ENCODE measurements around the gene WDR54. TPM values are rescaled to one million over a fixed set of nuclear protein-coding genes. Genes with fewer than 3 reads are reported as not detected.

Gene WDR54, protein sequence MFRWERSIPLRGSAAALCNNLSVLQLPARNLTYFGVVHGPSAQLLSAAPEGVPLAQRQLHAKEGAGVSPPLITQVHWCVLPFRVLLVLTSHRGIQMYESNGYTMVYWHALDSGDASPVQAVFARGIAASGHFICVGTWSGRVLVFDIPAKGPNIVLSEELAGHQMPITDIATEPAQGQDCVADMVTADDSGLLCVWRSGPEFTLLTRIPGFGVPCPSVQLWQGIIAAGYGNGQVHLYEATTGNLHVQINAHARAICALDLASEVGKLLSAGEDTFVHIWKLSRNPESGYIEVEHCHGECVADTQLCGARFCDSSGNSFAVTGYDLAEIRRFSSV
- polyA plus RNA-seq (ENCODE audit: insufficient read depth in 1 of 5, insufficient read length in 5 of 5, low replicate concordance in 1 of 5), result 10 to 100 TPM; 28.5 to 40.4 (median 36.6) TPM
- long read RNA-seq, donor 1, transcript WDR54-201 (10 exons, 1,147 nt), result major isoform, 18 of 29 reads
- long read RNA-seq, donor 1, transcript WDR54-211 (3 exons, 626 nt), result minor isoform, 10 of 29 reads
- long read RNA-seq, donor 1, partial matches to known transcripts, result 0 of 29 reads
- long read RNA-seq, donor 1, other reads (novel, unspliced or antisense), result 0 of 29 reads
- long read RNA-seq, donor 2, transcript WDR54-201 (10 exons, 1,147 nt), result major isoform, 13 of 16 reads
- long read RNA-seq, donor 2, partial matches to known transcripts, result 0 of 16 reads
- long read RNA-seq, donor 2, other reads (novel, unspliced or antisense), result 0 of 16 reads
- long read RNA-seq, donor 3, transcript WDR54-201 (10 exons, 1,147 nt), result major isoform, 13 of 34 reads
- long read RNA-seq, donor 3, partial matches to known transcripts, result 19 of 34 reads
- long read RNA-seq, donor 3, other reads (novel, unspliced or antisense), result 0 of 34 reads
- long read RNA-seq, donor 4, transcript WDR54-201 (10 exons, 1,147 nt), result major isoform, 7 of 10 reads
- long read RNA-seq, donor 4, partial matches to known transcripts, result 0 of 10 reads
- long read RNA-seq, donor 4, other reads (novel, unspliced or antisense), result 0 of 10 reads
- long read RNA-seq, donor 5, transcript WDR54-201 (10 exons, 1,147 nt), result major isoform, 11 of 33 reads
- long read RNA-seq, donor 5, partial matches to known transcripts, result 17 of 33 reads
- long read RNA-seq, donor 5, other reads (novel, unspliced or antisense), result 0 of 33 reads
- long read RNA-seq, donor 6, transcript WDR54-211 (3 exons, 626 nt), result minor isoform, 5 of 25 reads
- long read RNA-seq, donor 6, transcript WDR54-201 (10 exons, 1,147 nt), result major isoform, 18 of 25 reads
- long read RNA-seq, donor 6, partial matches to known transcripts, result 0 of 25 reads
- long read RNA-seq, donor 6, other reads (novel, unspliced or antisense), result 0 of 25 reads
- long read RNA-seq, donor 7, transcript WDR54-201 (10 exons, 1,147 nt), result major isoform, 8 of 8 reads
- long read RNA-seq, donor 7, partial matches to known transcripts, result 0 of 8 reads
- long read RNA-seq, donor 7, other reads (novel, unspliced or antisense), result 0 of 8 reads
- long read RNA-seq, donor 8, transcript WDR54-201 (10 exons, 1,147 nt), result major isoform, 6 of 7 reads
- long read RNA-seq, donor 8, partial matches to known transcripts, result 0 of 7 reads
- long read RNA-seq, donor 8, other reads (novel, unspliced or antisense), result 0 of 7 reads

DNA sequence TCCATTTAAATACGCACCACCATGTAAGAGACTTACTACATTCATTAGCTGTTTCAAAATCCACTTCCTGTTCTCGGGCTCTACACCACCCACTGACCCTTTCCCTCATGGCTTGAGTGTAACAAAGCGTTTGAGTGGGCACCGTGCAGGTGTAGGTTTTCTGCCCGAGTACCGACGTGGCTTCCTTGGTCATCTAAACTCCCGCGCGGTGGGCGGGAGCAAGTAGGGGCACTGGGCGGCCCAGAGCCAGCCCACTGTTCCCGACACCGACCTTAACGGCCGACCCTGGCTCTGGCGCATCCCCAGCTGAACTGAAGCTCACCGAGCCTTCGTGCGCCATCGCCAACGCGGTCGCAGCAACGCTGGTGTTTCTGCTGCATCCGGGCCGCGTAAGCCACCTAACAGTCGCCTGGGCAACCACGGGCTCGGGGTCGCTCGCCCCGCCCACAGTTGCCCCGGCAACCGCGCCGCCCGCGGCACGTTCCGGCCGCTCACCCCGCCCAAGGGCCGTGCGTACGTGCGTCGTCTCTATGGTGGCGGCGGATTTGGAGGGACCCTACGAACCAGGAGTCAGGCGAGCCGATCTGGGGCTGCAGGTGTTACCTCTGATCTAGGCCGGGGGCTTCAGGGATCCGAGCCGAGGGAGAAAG is at the start of gene WDR54, which contains the start of gene C2orf81:
Gene WDR54, plus strand, starts transcription at position 510 of the 650 bp plus-strand sequence. CDS start 424 bp downstream, outside the sequence.
Gene C2orf81, minus strand, starts transcription at position 399 of the 650 bp plus-strand sequence. Its CDS starts 59 bp downstream, at position 340.
- peak; percentile 90 for DNase-seq

DNA sequence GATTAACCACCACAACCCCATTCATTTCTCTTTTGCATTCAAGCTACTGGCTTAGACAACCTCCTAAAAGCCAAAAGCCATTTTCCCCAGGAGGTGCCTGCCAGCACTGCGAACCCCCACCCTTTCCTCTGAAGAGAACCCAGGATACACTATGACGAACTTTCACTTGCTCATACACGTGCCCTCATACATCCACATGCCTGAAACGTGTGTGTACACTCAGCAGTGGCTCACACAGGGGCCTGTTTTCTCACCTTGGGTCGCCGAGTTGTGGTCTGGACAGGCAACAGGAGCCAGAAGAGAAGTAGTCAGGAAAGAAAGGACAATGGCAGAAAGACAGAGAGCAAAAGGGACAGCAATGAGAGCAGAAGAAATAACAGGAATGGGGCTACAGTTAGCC is 48.9 kb upstream of the WDR54 start:
- DNase-seq, result no peak

DNA sequence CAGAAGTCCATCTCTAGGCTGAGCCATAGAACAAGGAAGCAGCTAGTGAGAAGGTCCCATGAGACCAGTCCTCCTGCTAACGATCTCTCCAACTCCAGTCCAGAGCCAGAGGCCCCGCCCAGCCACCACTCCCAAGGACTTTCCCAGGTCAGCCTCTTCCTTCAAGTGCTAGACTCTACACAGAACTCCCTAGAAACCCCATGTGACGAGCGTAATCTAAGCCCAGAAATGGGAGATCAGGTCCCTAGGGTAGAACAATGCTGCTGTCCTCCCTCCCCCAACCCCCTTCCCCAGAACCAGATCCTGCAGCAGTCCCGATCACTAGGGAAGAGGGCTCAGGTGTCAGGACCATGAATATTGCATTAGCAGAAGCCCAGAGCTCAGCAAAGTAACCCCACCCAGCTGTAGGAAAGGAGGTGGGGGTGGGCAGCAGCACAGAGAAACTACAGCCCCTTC is 48.3 kb upstream of the WDR54 start:
- no peak for DNase-seq

DNA sequence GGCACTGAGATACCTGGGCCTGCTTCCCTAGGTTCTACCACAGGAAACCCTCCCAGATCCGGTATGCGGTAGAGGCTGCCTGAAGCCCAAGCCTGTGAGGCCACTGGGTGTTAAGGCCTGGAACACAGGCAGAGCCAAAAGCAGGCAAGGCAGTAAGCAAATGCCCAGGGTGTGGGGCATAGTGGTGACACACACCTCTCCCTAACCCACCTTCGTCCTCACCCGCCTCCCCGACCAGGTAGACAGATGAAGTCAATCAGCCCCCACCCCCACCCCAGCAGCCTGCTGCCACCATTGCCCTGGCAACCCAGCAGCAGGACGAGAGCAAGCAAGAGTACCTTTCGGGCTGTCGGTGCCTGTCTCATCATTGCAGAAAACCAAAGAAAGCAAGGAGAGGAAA is 47.5 kb upstream of the WDR54 start:
- DNase-seq, result no peak

DNA sequence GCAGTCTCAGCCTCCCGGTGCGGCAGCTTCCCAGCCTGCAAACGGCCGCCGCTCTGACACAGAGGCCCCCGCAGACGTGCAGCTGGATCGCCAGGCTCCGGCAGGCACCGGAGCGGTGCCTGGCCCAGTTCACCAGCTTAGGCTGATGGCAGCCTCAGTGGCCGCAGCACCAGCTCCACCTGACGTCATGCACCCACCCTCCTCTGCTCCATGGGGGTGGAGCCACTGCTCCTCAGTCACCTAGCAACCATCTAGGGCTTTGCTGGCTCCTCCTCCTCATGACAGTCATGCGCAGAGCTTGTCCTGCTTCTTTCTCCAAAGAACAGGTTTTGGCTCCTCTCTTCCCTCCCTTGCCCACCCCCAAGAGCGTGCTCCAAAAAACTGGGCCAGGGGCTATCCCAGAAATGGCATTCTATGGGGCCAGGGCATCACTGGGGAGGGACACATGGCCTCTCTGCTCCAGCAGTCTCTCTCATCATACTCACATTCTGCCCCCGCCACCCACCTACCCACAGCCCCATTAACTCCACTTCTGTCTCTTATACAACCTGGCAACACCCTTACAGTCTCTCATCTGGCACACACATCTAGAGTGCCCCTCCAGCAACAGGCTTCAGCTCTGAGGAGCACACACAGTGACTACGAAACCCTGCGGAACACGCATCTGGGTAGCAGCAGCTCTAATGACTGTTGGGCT is 46.9 kb upstream of the WDR54 start:
- DNase-seq, result peak; percentile 44 to 46

DNA sequence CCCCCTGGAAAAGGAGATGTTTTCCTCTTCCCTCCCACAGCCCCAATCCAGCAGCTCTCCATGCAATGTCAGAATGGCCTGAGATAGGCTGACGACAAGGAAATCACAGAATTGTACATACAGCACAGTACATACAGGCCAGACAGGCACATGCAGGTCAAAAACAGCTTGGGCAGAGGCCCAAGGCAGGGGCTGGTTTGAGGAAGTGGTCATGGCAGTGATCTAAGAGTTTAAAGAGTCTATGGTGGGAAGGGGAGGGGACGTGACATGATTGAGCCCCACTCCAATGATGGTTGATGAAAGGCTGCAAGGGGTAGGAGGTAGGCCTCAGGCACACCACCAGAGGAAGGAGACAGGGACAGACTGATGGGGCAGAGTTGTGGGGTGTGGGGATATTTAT is 45.7 kb upstream of the WDR54 start:
- no peak for DNase-seq

DNA sequence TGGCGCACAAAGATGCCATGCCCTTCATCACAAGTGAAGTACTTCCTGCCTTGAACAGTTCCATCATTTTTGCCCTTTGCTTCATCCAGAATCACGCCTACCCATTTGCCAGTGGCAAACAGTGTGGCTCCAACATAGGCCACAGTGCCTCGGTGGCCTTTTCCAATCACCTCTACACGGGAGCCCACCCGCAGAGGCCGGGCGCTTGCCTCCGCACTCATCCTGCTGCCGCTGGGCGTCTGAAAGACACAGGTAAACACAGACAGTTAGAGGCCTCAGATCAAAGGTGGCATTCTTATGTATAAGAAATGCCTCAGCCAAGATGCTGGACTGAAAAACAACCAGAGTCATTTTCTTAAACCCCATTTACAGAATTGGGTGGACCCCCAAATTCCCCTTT is 43.5 kb upstream of the WDR54 start:
- DNase-seq, result no peak

DNA sequence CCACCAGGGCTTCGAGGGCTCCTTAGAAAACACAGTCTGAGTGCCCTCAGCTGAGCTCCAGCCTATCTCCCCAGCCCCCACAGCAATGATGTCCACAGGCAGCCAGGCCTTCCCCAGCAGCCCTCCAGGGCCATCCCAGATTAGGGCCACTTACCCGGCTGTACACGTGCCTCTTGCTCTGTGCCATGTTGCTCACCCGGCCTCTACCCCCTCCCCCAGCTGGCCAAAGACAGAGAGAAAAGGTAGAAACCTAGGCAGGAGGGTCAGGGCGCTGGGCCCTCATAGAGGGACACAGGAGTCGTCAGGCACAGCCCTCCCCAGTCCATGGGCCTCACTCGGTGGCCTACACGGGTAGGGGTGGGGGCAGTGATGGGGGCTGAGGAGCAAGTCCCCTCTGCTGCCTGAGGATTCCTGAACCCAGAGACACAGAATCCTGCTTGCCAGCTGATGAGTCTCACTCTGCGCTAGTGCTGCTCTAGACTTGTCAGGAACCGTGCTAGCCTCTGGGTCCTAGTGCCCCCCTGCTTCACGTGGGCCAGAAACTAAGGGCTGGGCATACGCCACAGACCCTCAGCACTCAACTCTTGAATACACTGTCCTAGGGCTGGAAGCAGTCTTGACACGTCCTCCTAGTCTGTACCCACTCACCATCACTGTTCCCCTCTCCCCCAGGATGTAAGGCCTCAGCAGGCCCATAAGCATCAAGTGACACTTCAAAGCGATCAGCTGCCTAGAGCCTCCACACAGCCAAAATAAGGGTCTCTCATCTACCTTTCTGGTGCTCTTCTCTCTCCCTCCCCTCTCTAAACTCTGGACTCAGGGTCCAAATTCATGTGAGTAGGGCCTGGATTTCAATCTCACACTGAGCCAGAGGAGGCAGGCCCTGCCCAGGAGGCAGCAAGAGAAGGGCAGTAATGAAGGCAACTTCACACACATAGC is 41.4 kb upstream of the WDR54 start, which contains the start of gene DCTN1:
Gene DCTN1, minus strand, starts transcription at position 461 of the 939 bp plus-strand sequence. Its CDS starts 274 bp downstream, at position 187.
- peak; percentile 53 for DNase-seq

DNA sequence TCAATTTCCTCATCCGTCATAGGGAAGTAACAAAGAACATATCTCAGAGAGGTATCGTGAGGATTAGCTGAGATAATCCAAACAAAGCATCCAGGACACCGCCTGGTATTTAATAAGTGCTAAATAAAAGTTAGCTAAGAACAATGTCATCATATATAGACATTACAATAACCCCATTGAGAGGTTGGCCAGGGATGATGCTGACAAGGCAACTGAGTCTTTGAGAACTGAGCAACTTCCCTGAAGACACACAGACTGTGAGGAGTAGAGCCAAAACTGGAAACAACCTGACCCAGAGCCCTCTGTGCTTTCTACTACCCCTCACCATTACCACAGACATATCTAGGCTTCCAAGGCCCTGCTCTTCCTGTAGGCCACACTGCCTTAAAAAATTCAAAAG is 39.8 kb upstream of the WDR54 start:
- no peak for DNase-seq

DNA sequence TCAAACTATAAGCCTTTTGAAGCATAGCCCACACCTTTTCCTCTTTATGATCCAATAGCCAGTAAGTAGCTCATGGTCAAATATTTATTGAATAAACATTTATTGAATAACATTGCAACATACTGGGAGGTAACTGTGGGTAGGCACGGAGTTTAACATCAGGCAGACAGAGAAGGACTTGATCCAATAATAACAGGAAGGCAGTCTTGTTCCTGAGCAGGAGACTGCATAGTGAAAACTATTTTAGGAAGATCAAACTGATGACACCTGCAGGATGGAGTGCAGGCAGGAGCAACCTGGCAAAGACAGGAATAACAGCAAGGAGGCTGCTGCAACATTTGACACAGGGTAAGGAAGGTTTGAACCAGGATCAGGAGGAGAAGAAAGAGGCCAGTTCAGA is 38.3 kb upstream of the WDR54 start:
- DNase-seq, result peak in 1 of 2 donors; percentile 11

DNA sequence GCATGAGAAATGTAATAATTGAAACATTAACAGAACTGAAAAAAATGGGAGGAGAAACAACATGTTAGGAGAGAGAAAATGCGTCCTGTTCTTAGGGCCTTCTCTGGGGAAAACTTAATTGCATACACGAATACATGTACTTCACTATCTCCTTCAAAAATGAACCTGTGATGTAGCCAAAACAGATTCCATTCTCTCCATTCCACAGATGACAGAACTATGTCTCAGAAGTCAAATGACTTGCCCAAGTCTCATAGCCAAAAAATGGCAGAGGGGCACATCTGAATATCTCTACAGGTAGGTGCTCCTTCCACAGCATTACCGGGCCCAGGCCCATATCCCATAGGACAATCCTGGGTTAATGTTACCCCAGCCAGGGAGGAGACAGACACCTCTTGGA is 37.5 kb upstream of the WDR54 start:
- no peak for DNase-seq

DNA sequence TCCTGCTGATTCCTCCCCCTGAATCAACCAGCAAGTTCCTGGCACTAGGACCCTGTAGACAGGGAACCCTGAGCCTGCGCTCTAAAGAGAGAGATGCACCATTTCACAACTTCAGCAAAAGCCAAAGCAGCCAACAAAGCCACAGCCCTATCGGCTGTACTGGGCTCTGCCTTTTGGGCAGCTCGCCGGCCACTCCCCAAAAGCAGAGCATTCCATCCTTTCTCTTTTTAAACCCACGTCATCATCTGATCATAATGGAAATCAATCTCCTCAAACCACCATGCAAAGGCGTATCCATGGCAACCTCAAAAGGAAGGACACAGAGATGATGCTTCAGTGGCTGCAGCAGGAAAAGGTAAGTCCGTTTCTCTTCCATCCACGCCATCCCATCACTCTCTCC is 36.1 kb upstream of the WDR54 start:
- no peak for DNase-seq

DNA sequence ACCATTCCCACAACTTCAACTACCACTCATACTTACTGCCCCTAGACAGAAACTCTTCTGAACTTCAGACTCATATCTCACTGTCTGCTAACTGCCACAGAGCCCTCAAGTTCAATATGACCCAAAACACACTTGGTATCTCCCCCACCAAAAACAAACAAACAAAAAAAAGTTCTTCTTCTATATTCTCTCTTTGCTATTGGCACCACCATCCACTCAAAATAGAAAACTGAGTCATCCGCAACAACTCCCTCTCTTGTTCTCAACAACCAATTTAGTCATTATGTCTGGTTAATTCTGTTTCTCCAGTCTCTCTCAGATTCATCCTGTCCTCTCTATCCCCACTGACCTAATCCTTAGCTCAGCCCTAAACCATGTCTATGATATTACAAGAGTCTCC is 34.2 kb upstream of the WDR54 start:
- no peak for DNase-seq

DNA sequence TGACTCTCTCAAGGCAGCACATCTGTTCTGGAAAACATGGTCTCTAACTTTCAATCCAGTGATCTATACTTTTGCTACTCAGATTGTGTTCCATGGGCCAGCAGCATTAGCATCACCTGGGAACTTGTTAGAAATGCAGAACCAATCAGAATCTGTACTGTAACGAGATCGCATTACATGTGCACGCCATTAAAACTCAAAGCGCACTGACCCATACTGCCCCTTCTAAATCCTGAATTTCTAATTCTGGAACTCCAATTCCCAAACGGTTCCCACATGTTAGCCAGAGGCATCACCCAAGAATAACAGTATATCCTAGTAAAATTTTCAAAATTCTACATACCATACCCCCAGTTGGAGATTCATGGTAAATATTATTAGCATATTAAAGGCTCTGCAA is 30.9 kb upstream of the WDR54 start:
- DNase-seq, result no peak

DNA sequence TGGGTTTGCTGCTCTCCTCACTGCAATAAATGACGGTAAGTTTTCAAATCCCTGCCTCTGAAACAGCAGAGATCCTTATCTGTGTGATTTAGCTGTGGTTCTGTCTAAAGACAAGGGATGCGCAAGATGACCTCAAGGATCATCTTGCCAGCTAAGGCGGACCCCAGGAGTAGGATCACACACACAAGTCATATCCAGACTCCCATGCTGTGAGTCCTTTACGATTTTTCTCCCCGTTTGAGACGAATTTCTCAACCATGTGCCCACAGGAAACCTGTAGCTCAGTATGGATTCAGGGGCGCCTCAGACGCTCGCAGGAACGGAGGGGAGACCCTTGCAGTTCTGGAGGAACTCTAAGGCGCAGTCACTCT is 30.3 kb upstream of the WDR54 start:
- DNase-seq, result no peak

DNA sequence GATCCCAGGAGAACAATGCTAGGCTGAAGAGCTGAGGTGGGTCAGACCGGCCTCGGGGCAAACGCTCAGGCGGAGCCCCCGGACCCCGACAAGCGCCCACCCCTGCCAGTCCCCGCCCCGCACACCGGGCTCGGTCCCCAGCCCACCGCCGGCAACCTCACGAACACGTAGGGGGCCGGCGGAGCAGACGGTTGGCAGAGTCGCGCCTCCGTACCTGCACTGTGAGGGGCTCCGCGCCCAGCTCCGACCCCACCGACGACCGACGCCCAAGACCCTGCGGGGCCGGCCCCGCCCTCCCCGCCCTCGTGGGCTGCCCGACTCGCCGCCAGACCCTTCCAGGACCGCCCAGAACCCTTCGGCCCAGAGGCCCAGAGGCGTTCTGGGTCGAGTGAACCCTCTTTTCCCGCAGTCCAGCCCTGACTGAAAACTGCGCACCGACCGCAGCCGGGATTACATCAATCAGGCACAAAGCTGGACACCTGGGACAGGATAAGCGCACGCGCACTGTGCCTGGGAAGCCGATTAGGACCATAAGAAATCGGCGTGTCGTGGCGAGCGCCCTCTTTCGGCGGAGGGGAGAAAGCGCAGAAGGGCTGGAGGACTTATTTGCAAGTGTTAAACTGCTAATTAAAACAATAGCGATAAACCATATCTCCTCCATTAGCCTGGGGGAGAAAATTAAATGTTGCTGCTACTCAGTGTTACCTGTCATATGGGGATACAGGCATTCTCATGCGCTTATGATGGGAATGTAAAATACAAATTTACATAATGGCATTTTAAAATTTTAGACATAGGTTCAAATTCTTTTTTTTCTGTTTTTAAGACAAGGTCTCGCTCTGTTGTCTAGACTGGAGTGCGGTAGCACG is 29.7 kb upstream of the WDR54 start:
- peak; percentile 93 to 95 for DNase-seq

DNA sequence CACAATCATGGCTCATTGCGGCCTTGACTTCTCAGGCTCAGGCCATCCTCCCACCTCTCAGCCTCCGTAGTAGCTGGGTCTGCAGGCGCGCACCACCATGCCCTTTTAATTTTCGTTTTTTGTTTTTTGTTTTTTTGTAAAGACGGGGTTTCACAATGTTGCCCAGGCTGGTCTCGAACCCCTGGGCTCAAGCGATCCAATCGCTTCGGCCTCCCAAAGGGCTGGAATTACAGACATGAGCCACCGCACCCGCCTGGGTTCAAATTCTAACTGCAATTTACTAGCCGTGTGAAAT is 29.1 kb upstream of the WDR54 start:
- no peak for DNase-seq

DNA sequence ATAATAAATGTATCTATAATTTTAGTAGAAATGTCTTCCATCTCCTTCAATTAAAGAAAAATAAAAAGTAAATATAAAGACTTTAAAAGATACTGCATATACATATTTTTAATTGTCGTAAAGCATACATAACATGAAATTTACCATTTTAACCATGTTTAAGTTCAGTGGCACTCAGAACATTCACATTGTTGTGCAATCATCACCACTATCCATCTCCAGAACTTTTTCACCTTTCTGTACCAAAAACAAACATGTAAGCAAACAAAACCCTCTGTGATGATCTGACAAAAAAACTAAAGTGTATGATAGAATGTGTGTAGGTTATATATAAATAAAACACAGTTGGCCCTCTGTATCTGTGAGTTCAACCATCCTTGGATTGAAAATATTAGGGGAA is 28.0 kb upstream of the WDR54 start:
- no peak for DNase-seq
